Measurements from ENCODE around the gene ENO1.

GRCh38 chr1:8883491-8883890 is 5.0 kb upstream of the ENO1 start:
- TF ChIP-seq CTCF (IDR thresholded peaks at IDR 0.05) (no peak), POLR2A (IDR thresholded peaks at IDR 0.05) (no peak)
